22Rv1 (cell line): ENCODE measurements around the gene SPPL2B.

Source experiments
- H3K27ac ChIP-seq: fragments of 450-650 bp; 2 replicates; pipeline ENCODE4 v1.5.1; 2017
- CTCF ChIP-seq: fragments of 450-650 bp; IDR thresholded peaks from 2 replicates; pipeline ENCODE4 v1.5.1; 2017; ENCODE audit warnings: mild to moderate bottlenecking
- ZFX ChIP-seq: fragments of 450-650 bp; IDR thresholded peaks from 2 replicates; pipeline ENCODE4 v1.6.1; 2017; ENCODE audit warnings: antibody characterized with exemption, borderline replicate concordance

Gene SPPL2B

DNA sequence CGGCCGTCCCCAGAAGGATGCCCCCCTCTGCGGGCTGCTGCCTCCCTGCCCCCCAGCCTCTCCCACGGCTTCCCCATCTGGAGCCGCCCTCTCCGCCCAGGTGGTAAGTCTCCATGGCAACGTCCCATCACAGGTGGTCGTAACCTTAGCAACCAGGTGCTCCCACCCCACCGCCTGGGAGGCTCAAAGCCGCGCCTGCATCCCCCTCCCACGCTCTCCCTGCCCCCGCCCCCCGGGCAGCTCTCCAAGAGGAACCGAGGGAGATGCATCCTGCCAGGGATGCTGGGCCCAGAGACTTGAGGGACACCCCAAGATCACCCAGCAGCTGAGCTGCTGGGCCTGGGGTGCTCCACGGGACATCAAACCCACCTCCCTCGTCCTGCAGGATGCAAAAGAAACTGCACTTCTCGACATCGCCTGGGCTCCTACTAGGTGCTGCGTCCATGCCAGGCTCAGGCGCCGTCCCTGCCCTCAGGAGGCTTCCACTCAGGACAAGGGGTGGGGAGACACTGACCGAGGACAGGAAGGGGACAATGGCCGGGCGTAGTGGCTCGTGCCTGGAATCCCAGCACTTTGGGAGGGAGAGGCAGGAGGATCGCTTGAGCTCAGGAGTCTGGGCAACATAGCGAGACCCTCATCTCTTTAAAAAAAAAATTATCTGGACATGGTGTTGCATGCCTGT is 15.5 kb upstream of the SPPL2B start:
- no peak for TF ChIP-seq ZFX
- TF ChIP-seq CTCF: no peak
- no peak overlapping the region for H3K27ac ChIP-seq

GRCh38 chr19:2315121-2315817 is 13.2 kb upstream of the SPPL2B start:
- H3K27ac ChIP-seq: no peak overlapping the region
- TF ChIP-seq ZFX (no peak), CTCF (no peak)

- no peak overlapping the region for H3K27ac ChIP-seq
- no peak for TF ChIP-seq ZFX
- TF ChIP-seq CTCF: peak; percentile 65
Observed at GRCh38 chr19:2315818-2316353, 12.6 kb upstream of the SPPL2B start.

DNA sequence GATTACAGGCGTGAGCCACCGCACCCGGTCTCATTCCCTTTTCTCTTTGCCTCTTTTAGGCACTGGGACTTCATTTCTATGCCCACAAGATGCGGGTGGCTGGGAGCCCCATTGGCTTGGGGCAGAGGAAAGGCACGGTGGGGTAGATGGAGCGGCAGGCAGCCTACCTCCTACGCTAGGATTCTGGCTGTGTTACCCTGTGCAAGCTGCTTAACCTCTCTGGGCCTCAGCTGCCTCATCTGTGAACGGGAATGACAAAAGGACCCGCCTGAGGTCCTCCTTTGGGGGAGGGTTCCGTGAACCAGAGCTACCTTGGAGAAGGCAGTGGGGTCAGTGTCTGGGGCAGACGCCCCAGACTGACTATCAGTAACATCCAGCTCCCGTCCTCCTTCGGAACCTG is 11.2 kb upstream of the SPPL2B start:
- no peak overlapping the region for H3K27ac ChIP-seq
- TF ChIP-seq CTCF: no peak
- no peak for TF ChIP-seq ZFX

- TF ChIP-seq ZFX (no peak), CTCF (no peak)
- no peak overlapping the region for H3K27ac ChIP-seq
Observed at GRCh38 chr19:2317756-2318155, 10.7 kb upstream of the SPPL2B start.

- H3K27ac ChIP-seq: no peak overlapping the region
- TF ChIP-seq ZFX: no peak
- no peak for TF ChIP-seq CTCF
Observed at GRCh38 chr19:2318923-2319322, 9.6 kb upstream of the SPPL2B start.

DNA sequence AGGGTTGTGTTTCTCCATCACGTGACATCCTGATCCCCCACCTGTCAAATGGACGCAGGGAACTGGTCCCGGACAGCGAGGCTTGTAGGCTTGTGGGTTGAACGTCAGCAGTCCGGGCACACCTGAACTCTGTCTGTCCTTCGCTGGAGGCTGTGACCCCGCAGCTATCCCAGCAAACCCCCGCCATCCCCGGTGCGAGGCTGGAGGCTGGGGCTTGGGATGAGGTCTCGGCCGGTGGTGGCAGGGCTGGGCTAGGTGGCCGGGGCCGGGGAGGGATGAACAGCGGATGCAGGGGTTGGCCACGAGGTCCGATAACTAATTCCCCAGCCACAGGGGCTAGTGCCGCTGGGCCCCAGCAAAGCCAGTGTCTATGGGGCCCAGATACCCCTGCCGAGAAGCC is 8.9 kb upstream of the SPPL2B start:
- no peak overlapping the region for H3K27ac ChIP-seq
- TF ChIP-seq ZFX (no peak), CTCF (no peak)
